A673 (cell line): ENCODE measurements around the gene FANCG. TPM values are rescaled to one million over a fixed set of nuclear protein-coding genes. Genes with fewer than 3 reads are reported as not detected.
A peak's percentile ranks its signal among the peaks of the same experiment; 100 is the strongest.

Experiments used
- BruUV-seq: library from RNA; stranded (reverse); fragments of 400-500 nt; replicated peaks from 2 replicates; lab custom pipeline; 2021; lab: Mats Ljungman, UMichigan
- CTCF ChIA-PET: fragments of 300-600 bp; sonication (Branson Sonifier 250); formaldehyde crosslinking; loops from one replicate; lab custom pipeline; 2022; ENCODE audit warnings: antibody characterized with exemption; lab: Charles Lee
- POLR2A ChIA-PET: fragments of 300-600 bp; sonication (Branson Sonifier 250); formaldehyde crosslinking; loops from one replicate; lab custom pipeline; 2022; ENCODE audit warnings: antibody characterized with exemption; ENCODE audit not compliant: low non-redundant PET; lab: Charles Lee
- DNase-seq: peaks from one replicate; pipeline ENCODE4 v3.0.0-alpha.2; 2015; ENCODE audit warnings: low spot score
- H3K27ac ChIP-seq: fragments of 200-600 bp; sonication (generic); 2 replicates; pipeline ENCODE4 v1.5.1; 2016; ENCODE audit warnings: mixed run types, low read depth, mild to moderate bottlenecking, mixed read lengths, antibody characterized with exemption, low read length; ENCODE audit not compliant: poor library complexity, severe bottlenecking
- H3K27me3 ChIP-seq: fragments of 200-600 bp; sonication (generic); replicated peaks from 2 replicates; pipeline ENCODE4 v1.6.1; 2017; ENCODE audit warnings: mixed run types, low read depth, mild to moderate bottlenecking, mixed read lengths, antibody characterized with exemption, low read length; ENCODE audit not compliant: insufficient read depth, poor library complexity
- H3K36me3 ChIP-seq: fragments of 200-600 bp; sonication (generic); 2 replicates; pipeline ENCODE4 v1.6.1; 2016; ENCODE audit warnings: mixed run types, mild to moderate bottlenecking, mixed read lengths, antibody characterized with exemption, low read length; ENCODE audit not compliant: insufficient read depth, poor library complexity, severe bottlenecking
- H3K4me1 ChIP-seq: fragments of 200-600 bp; sonication (generic); 2 replicates; pipeline ENCODE4 v1.6.1; 2017; ENCODE audit warnings: mixed run types, mild to moderate bottlenecking, mixed read lengths, antibody characterized with exemption, low read length; ENCODE audit not compliant: insufficient read depth, poor library complexity, severe bottlenecking
- H3K4me3 ChIP-seq: fragments of 200-600 bp; sonication (generic); 2 replicates; pipeline ENCODE4 v1.5.1; 2016; ENCODE audit warnings: low read depth, mixed run types, mild to moderate bottlenecking, mixed read lengths, low read length; ENCODE audit not compliant: poor library complexity, severe bottlenecking
- H3K9me3 ChIP-seq: fragments of 200-600 bp; sonication (generic); 2 replicates; pipeline ENCODE4 v1.6.1; 2016; ENCODE audit warnings: mixed run types, low read depth, mild to moderate bottlenecking, mixed read lengths, antibody characterized with exemption, low read length; ENCODE audit not compliant: poor library complexity, severe bottlenecking
- EZH2 ChIP-seq: fragments of 200-600 bp; sonication (generic); IDR thresholded peaks from 2 replicates; pipeline ENCODE4 v1.6.1; 2017; ENCODE audit warnings: borderline replicate concordance, low read depth, mild to moderate bottlenecking, mixed read lengths, antibody characterized with exemption, low read length; ENCODE audit not compliant: poor library complexity, severe bottlenecking
- intact Hi-C: fragments of 100-400 bp; cut with micrococcal nuclease; formaldehyde crosslinking; loops from one replicate; pipeline ENCODE4 v1.10.0; 2022; ENCODE audit not compliant: unreplicated experiment
- total RNA-seq: library from RNA; stranded (reverse); gene quantifications from 2 replicates; pipeline ENCODE4 v1.2.3, GENCODE V29; 2021
- TF ChIP-seq, protein P1 (sequence below): fragments of 300-800, 200-600 bp; sonication (generic); conservative IDR thresholded peaks from 2 replicates; pipeline ENCODE4 v1.5.1; 2017; ENCODE audit warnings: low read depth, mild to moderate bottlenecking, antibody characterized with exemption, low read length, moderate library complexity, mixed read lengths

The FANCG gene
- total RNA-seq, 1 experiment from 2014 or later, result 110 TPM

GRCh38 chr9:35027374-35027773 is 52.4 kb downstream of the FANCG start:
- Histone ChIP-seq H3K27me3 (no peaks in the 10 kb centered on the region), H3K36me3 (no peaks in the 10 kb centered on the region), H3K9me3 (no peaks in the 10 kb centered on the region), H3K4me3 (no peak overlapping the region), H3K27ac (peak overlapping the region; percentile 54), H3K4me1 (no peaks in the 10 kb centered on the region)
- TF ChIP-seq, protein P1, sequence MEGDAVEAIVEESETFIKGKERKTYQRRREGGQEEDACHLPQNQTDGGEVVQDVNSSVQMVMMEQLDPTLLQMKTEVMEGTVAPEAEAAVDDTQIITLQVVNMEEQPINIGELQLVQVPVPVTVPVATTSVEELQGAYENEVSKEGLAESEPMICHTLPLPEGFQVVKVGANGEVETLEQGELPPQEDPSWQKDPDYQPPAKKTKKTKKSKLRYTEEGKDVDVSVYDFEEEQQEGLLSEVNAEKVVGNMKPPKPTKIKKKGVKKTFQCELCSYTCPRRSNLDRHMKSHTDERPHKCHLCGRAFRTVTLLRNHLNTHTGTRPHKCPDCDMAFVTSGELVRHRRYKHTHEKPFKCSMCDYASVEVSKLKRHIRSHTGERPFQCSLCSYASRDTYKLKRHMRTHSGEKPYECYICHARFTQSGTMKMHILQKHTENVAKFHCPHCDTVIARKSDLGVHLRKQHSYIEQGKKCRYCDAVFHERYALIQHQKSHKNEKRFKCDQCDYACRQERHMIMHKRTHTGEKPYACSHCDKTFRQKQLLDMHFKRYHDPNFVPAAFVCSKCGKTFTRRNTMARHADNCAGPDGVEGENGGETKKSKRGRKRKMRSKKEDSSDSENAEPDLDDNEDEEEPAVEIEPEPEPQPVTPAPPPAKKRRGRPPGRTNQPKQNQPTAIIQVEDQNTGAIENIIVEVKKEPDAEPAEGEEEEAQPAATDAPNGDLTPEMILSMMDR, result no peak
- no peak for TF ChIP-seq EZH2
- DNase-seq, result no peak
- no TSS peak for BruUV-seq
- ChIA-PET CTCF (no interaction called here), POLR2A (no interaction called here)
- intact Hi-C loops, result no loop called here

DNA sequence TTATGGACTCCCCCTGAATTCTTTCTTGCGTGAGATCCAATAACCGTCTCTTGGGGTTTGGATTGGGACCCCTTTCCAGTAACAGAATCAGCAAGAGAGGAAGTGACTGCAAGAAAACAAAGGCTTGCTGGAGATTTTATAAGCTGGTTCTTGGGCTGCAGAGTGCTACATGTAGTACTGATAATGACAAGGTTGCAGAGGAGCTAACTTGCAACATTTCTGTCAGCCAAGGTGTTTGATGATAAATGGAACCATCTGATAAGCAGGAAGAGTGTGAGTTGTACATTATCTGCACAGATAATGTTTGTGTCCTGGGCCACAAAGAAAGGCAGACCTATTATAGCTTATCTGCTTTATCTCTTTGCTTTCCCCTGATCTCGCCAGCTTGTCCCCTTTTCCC is 53.1 kb downstream of the FANCG start:
- intact Hi-C loops, result no loop called here
- ChIA-PET CTCF (no interaction called here), POLR2A (no interaction called here)
- H3K9me3 ChIP-seq, result no peaks in the 10 kb centered on the region
- DNase-seq, result peak; percentile 23
- peak overlapping the region; percentile 54 for H3K27ac ChIP-seq
- no peak overlapping the region for H3K4me3 ChIP-seq
- no TSS peak for BruUV-seq
- no peaks in the 10 kb centered on the region for H3K4me1 ChIP-seq
- no peaks in the 10 kb centered on the region for H3K27me3 ChIP-seq
- no peak for TF ChIP-seq EZH2
- TF ChIP-seq, protein P1, result no peak
- H3K36me3 ChIP-seq, result no peaks in the 10 kb centered on the region

Other genes starting within 250 kb of the FANCG start
- 0.11 and 0.13 TPM in 2 replicates for gene PHF24, start 121.7 kb downstream of the FANCG start, total RNA-seq
- 11.9 and 13.0 TPM in 2 replicates for gene DNAJB5, start 90.2 kb downstream of the FANCG start, total RNA-seq
- gene VCP, start 7.3 kb downstream of the FANCG start, total RNA-seq, result 625 and 643 TPM in 2 replicates
- gene PIGO, start 16.6 kb upstream of the FANCG start, total RNA-seq, result 32.9 and 34.3 TPM in 2 replicates
- 200 and 209 TPM in 2 replicates for gene STOML2, start 23.2 kb upstream of the FANCG start, total RNA-seq
- gene ATOSB, start 35.9 kb upstream of the FANCG start, total RNA-seq, result 7.4 and 8.3 TPM in 2 replicates
- gene UNC13B, start 82.1 kb upstream of the FANCG start, total RNA-seq, result 19.8 and 21.8 TPM in 2 replicates